A549 (cell line): Measurements from ENCODE around the gene ASB18. TPM values are rescaled to one million over a fixed set of nuclear protein-coding genes. Genes with fewer than 3 reads are reported as not detected.

Experiments used
- ATAC-seq, 2 experiments: fragments of 200-7000 bp in 1 of 2; fragments of >200 bp in 1 of 2; cut with Nextera tagmentation in 1 of 2; cut with Tn5 transposase in 1 of 2; 3 replicates each; pipeline versions ENCODE4 v1.8.0 to v1.9.1; 2018 to 2020; ENCODE audit warnings: mild to moderate bottlenecking in 1 of 2, moderate library complexity in 1 of 2
- CTCF ChIA-PET: fragments of 300-600 bp; sonication (Branson Sonifier 250); formaldehyde crosslinking; extraction: SDS; loops from one replicate; lab custom pipeline; 2021; ENCODE audit warnings: antibody characterized with exemption, inconsistent platforms; lab: Yijun Ruan, JAX
- POLR2A ChIA-PET: fragments of 350-600 bp; formaldehyde crosslinking; extraction: SDS; loops from one replicate; lab custom pipeline; 2021; ENCODE audit warnings: antibody characterized with exemption, inconsistent platforms; lab: Yijun Ruan, JAX
- DNase-seq, 2 experiments: peaks; one replicate each; pipeline versions ENCODE4 v3.0.0 to v3.0.0-alpha.2; 2011 to 2016; ENCODE audit warnings: low read depth in 1 of 2, low spot score in 1 of 2
- FAIRE-seq: peaks from 2 replicates; lab custom pipeline; 2011; peaks lifted over from hg19 to GRCh38; lab: Jason Lieb, UNC
- H3K27ac ChIP-seq, 2 experiments: fragments of >200 bp; sonication (Bioruptor Twin); formaldehyde crosslinking; 3 replicates each; pipeline ENCODE4 v1.5.1; 2016 to 2017
- H3K4me1 ChIP-seq: fragments of >200 bp; sonication (Bioruptor Twin); formaldehyde crosslinking; 3 replicates; pipeline ENCODE4 v1.6.1; 2016
- H3K4me2 ChIP-seq: fragments of >200 bp; sonication (Bioruptor Twin); formaldehyde crosslinking; 3 replicates; pipeline ENCODE4 v1.6.1; 2016
- H3K4me3 ChIP-seq: fragments of >200 bp; sonication (Bioruptor Twin); formaldehyde crosslinking; 3 replicates; pipeline ENCODE4 v1.5.1; 2016
- H3K9me3 ChIP-seq: fragments of >200 bp; sonication (Bioruptor Twin); formaldehyde crosslinking; 3 replicates; pipeline ENCODE4 v1.6.1; 2016
- BCL3 ChIP-seq: fragments of >200 bp; sonication (Bioruptor Twin); formaldehyde crosslinking; IDR thresholded peaks from 3 replicates; pipeline ENCODE4 v1.6.1; 2016
- CBX8 ChIP-seq: fragments of 200-600 bp; sonication (generic); IDR thresholded peaks from 2 replicates; pipeline ENCODE4 v1.6.1; 2016
- CEBPB ChIP-seq, 2 experiments: fragments of >200 bp in 1 of 2; sonication (Bioruptor Twin) in 1 of 2; formaldehyde crosslinking in 1 of 2; IDR thresholded peaks; 2 replicates each; pipeline ENCODE4 v1.6.1; 2012 to 2016
- CHD4 ChIP-seq: fragments of 200-600 bp; sonication (generic); IDR thresholded peaks from 2 replicates; pipeline ENCODE4 v1.6.1; 2016; ENCODE audit warnings: antibody characterized with exemption, mild to moderate bottlenecking, borderline replicate concordance
- CTCF ChIP-seq: fragments of >200 bp; sonication (Bioruptor Twin); formaldehyde crosslinking; IDR thresholded peaks from 3 replicates; pipeline ENCODE4 v1.5.1; 2016
- EHF ChIP-seq: fragments of 250-450 bp; sonication (Bioruptor Pico); IDR thresholded peaks from 2 replicates; pipeline ENCODE4 v1.5.0; 2020; ENCODE audit warnings: mild to moderate bottlenecking
- FOSL2 ChIP-seq, 2 experiments: fragments of 450-650 bp in 1 of 2; fragments of >200 bp in 1 of 2; sonication (Bioruptor Twin) in 1 of 2; formaldehyde crosslinking; IDR thresholded peaks; 2 replicates each; pipeline versions ENCODE4 v1.5.0 to v1.6.1; 2016 to 2020; ENCODE audit warnings: mild to moderate bottlenecking in 1 of 2, moderate library complexity in 1 of 2
- GATA3 ChIP-seq: IDR thresholded peaks from 2 replicates; pipeline ENCODE4 v1.6.1; 2012; ENCODE audit warnings: borderline replicate concordance
- HDAC2 ChIP-seq: fragments of 200-600 bp; sonication (generic); IDR thresholded peaks from 2 replicates; pipeline ENCODE4 v1.6.1; 2016
- HOXB5 ChIP-seq: fragments of 250-450 bp; sonication (Bioruptor Pico); IDR thresholded peaks from 2 replicates; pipeline ENCODE4 v1.5.0; 2020; ENCODE audit warnings: mild to moderate bottlenecking, moderate library complexity
- JUN ChIP-seq, 2 experiments: fragments of >200 bp; sonication (Bioruptor Twin); formaldehyde crosslinking; IDR thresholded peaks; 2 replicates in 1 of 2; 3 replicates in 1 of 2; pipeline ENCODE4 v1.6.1; 2016 to 2017
- MYC ChIP-seq: IDR thresholded peaks from 2 replicates; pipeline ENCODE4 v1.6.1; 2012; ENCODE audit warnings: mild to moderate bottlenecking, inconsistent platforms, low read length, improper control_type of control experiment, borderline replicate concordance
- NFE2L2 ChIP-seq: fragments of 150-350 bp; conservative IDR thresholded peaks from 2 replicates; pipeline ENCODE4 v1.6.1; 2014; ENCODE audit warnings: low read length
- NPAS2 ChIP-seq: fragments of 250-450 bp; sonication (Bioruptor Pico); IDR thresholded peaks from 2 replicates; pipeline ENCODE4 v1.8.0; 2022; ENCODE audit warnings: mild to moderate bottlenecking, moderate library complexity, borderline replicate concordance
- PBX3 ChIP-seq: IDR thresholded peaks from 2 replicates; pipeline ENCODE4 v1.6.1; 2012
- POLR2A ChIP-seq: IDR thresholded peaks from 2 replicates; pipeline ENCODE4 v1.6.1; 2012; ENCODE audit warnings: mild to moderate bottlenecking, low read length
- POLR2AphosphoS2 ChIP-seq: conservative IDR thresholded peaks from 2 replicates; pipeline ENCODE4 v1.6.1; 2012; ENCODE audit warnings: low read length, improper control_type of control experiment, inconsistent platforms
- RFX5 ChIP-seq: fragments of 450-650 bp; IDR thresholded peaks from 2 replicates; pipeline ENCODE4 v1.7.1; 2014; ENCODE audit warnings: antibody characterized with exemption, mild to moderate bottlenecking, moderate library complexity
- SMC3 ChIP-seq: fragments of >200 bp; sonication (Bioruptor Twin); formaldehyde crosslinking; IDR thresholded peaks from 3 replicates; pipeline ENCODE4 v1.6.1; 2018; ENCODE audit warnings: inconsistent platforms
- SREBF2 ChIP-seq: fragments of 450-650 bp; IDR thresholded peaks from 2 replicates; pipeline ENCODE4 v1.6.1; 2014; ENCODE audit warnings: mild to moderate bottlenecking, moderate library complexity
- ZC3H11A ChIP-seq: fragments of 450-650 bp; IDR thresholded peaks from 2 replicates; pipeline ENCODE4 v1.6.1; 2014; ENCODE audit warnings: antibody characterized with exemption, mild to moderate bottlenecking
- WGBS: methylation state at CpG from one replicate; pipeline ENCODE4 v1.1.6; 2017; ENCODE audit errors: missing lambda C conversion rate; 5-methylcytosine and 5-hydroxymethylcytosine counted together
- polyA plus RNA-seq, 4 experiments: library from polyadenylated mRNA; depleted of rRNA in 3 of 4; stranded (reverse); fragments of >200 nt; fragmentation: RNase III in 1 of 4; extraction: RNeasy Plus Mini Kit Qiagen cat#74134 plus additional on column Dnase treatment in 1 of 4; gene quantifications; 2 replicates in 3 of 4; 3 replicates in 1 of 4; pipeline ENCODE4 v1.2.3, GENCODE V29; 2011 to 2017
- TF ChIP-seq, protein P1 (sequence below): IDR thresholded peaks from 2 replicates; pipeline ENCODE4 v1.6.1; 2012; ENCODE audit warnings: low read depth, borderline replicate concordance

The ASB18 gene
- polyA plus RNA-seq, 2 of the 4 experiments (the other 2 are of a cell fraction) = not detected

- no peak for TF ChIP-seq PBX3
- TF ChIP-seq JUN (IDR thresholded peaks at IDR 0.05) = no peak
- TF ChIP-seq NPAS2 (CRISPR knock-in tag) = no peak
- TF ChIP-seq CHD4 = no peak
- TF ChIP-seq EHF (CRISPR knock-in tag) = no peak
- no peak for TF ChIP-seq FOSL2 (IDR thresholded peaks at IDR 0.05)
- TF ChIP-seq FOSL2 (CRISPR knock-in tag; IDR thresholded peaks at IDR 0.05) = no peak
- no peak for TF ChIP-seq GATA3
- TF ChIP-seq HOXB5 = no peak
- TF ChIP-seq CTCF = no peak
- TF ChIP-seq SREBF2 = no peak
- 83% methylated on average over 7 of the region's 12 CpGs for WGBS
- no peak for FAIRE-seq
- DNase-seq = no peak
- Histone ChIP-seq H3K4me2 (no peak overlapping the region), H3K4me3 (no peak overlapping the region), H3K9me3 (no peaks in the 10 kb centered on the region), H3K27ac (peak overlapping the region in 1 of 2 experiments; percentile 49; a peak in 1 of 6 replicates), H3K4me1 (0 out of 3 replicates have a peak, but pooled peaks cover under 1% of the 10 kb centered on the region)
- ATAC-seq = no peak
- ChIA-PET POLR2A (no interaction called here), CTCF (interaction anchor here (3.0 kb wide), 1 partner anchor 15 kb away, joined by 22 read pairs; no protein-coding TSS in a partner anchor)
These were observed 102.7 kb downstream of the ASB18 start for GRCh38 chr2:236161531-236161930.

DNA sequence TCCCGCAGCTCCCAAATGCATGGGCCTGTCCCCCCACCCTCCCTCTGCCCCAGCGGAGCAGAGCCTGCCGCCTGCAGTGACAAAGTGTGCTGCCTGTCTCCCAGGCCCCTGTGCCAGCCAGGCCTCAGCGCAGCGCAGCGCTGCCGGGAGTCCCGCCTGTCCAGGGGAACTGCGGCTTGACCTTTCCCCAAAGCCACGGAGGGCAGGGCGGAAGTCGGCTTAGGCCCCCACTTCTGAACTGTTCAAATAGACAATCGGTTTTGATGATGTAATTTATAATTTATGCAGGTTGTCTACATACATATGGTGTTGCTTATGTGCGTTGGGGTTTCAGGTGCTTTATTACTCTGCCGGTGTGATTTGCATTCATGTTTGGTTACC is 103.1 kb downstream of the ASB18 start:
- Histone ChIP-seq H3K9me3 (no peaks in the 10 kb centered on the region), H3K4me2 (no peak overlapping the region), H3K4me3 (no peak overlapping the region), H3K27ac (peak overlapping the region in 1 of 2 experiments; percentile 22; a peak in 1 of 6 replicates), H3K4me1 (no peaks in the 10 kb centered on the region)
- ATAC-seq = no peak
- no peak for DNase-seq
- CTCF ChIA-PET = interaction anchor here (3.0 kb wide), 1 partner anchor 16 kb away, joined by 22 read pairs; no protein-coding TSS in a partner anchor
- TF ChIP-seq ZC3H11A = no peak
- TF ChIP-seq HDAC2 = no peak
- TF ChIP-seq, protein P1, sequence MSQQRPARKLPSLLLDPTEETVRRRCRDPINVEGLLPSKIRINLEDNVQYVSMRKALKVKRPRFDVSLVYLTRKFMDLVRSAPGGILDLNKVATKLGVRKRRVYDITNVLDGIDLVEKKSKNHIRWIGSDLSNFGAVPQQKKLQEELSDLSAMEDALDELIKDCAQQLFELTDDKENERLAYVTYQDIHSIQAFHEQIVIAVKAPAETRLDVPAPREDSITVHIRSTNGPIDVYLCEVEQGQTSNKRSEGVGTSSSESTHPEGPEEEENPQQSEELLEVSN = no peak
- no peak for TF ChIP-seq POLR2AphosphoS2
- TF ChIP-seq POLR2A = no peak
- no peak for TF ChIP-seq BCL3
- no peak for TF ChIP-seq NFE2L2
- no peak for TF ChIP-seq RFX5
- no peak for TF ChIP-seq SMC3
- no peak for TF ChIP-seq MYC
- no peak for TF ChIP-seq CBX8
- no peak for TF ChIP-seq CEBPB (IDR thresholded peaks at IDR 0.05)
- WGBS = 81% methylated on average over 12 of the region's 15 CpGs
- FAIRE-seq = no peak
- POLR2A ChIA-PET = interaction anchor here (0.6 kb wide), 1 partner anchor 17 kb away, joined by 3 read pairs; no protein-coding TSS in a partner anchor
